GM12873 (cell line): ENCODE measurements around the gene JARID2.

Experiments
- CTCF ChIP-seq: IDR thresholded peaks from 2 replicates; pipeline ENCODE4 v1.5.1; 2012; ENCODE audit warnings: low read depth, mild to moderate bottlenecking, moderate library complexity, low read length, control low read depth; ENCODE audit not compliant: insufficient read depth; ENCODE audit errors: missing control alignments

Gene JARID2

GRCh38 chr6:15255481-15255880, 9.6 kb downstream of the JARID2 start:
- TF ChIP-seq CTCF: no peak

GRCh38 chr6:15255909-15256395, 10.1 kb downstream of the JARID2 start:
- no peak for TF ChIP-seq CTCF

DNA sequence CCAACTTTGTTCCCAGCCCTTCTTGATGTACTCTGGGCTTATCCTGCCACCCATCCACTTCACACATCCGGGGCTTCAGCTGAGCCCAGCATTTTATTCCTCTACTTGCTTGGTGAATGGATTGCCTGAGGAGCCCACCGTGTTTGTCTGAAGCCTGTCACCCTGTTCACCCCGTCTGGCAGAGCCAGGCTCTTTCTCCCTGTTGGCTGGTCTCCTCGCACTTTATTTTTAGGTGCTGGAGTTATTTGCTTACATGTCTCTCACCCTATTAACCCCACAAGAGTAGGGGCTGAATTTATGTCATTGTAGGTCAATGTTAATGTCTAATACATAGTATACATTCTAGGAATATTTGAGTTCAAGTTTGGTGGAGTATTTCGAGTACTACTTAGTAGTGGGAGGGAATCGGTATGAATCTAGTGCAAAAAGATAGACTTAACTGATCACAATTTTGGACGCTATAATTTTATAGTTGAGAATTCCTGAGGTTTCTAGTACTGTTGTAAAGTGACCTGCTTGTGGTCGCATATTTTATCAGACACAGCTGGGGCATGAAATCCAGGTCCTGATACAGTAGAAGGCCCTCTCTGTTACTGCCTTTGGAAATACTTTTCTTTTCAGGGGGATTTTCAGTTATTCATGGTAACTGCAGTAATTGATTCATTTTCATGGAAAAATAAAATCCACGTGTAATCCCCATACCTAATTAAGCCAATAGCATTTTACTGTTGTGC, 10.8 kb downstream of the JARID2 start:
- no peak for TF ChIP-seq CTCF

DNA sequence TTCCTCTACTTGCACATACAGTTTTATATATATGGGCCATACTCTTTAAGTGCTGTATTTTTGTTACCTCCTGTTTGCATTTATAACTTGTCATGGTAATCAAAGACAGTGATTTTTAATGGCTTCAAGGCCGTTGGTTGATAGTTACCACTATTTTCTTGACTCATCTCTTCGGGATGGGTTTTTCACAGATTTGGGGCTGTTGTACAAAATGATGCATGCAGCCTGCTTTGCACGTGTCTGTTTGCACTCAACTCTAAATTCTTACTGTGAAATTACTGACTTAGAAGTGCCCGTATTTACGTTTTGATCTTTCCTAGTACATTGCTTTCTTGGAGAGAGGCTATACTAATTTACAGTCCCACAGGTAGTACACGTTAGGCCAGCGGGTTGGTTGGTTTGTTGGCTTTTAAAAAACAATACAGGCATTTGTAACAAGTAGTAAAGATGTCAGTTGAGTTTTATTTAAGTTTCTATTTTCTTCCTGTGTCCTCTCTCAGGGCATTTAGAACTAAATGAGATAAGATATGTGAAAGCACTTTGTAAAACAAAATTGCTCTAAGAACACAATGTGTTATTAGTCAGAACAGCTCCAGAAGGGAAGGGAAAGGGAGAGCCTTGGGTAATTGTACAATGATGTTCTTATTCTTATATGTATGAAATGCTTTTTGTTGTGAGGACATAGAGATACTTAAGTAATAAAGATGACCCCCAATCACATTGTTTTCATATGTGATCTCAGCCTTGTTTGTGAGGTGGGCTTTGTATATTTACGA, 11.7 kb downstream of the JARID2 start:
- no peak for TF ChIP-seq CTCF

DNA sequence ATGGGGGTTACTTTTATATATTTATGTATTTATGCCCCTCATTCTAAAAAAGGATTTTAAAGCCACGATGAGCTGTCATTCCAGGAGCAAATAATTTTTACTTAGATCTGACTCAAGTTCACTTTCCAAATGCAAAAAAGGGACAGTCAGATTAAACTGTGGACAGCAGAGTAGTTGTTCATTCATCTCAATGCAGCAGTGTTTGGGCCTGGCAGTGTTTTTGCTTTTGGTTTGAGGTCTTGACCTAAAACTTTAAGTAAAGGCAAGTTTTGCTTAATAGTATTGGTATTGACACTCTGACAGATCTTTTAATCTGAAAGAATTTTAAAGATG, 13.9 kb downstream of the JARID2 start:
- TF ChIP-seq CTCF: no peak

GRCh38 chr6:15260099-15260821, 14.4 kb downstream of the JARID2 start:
- TF ChIP-seq CTCF: no peak

DNA sequence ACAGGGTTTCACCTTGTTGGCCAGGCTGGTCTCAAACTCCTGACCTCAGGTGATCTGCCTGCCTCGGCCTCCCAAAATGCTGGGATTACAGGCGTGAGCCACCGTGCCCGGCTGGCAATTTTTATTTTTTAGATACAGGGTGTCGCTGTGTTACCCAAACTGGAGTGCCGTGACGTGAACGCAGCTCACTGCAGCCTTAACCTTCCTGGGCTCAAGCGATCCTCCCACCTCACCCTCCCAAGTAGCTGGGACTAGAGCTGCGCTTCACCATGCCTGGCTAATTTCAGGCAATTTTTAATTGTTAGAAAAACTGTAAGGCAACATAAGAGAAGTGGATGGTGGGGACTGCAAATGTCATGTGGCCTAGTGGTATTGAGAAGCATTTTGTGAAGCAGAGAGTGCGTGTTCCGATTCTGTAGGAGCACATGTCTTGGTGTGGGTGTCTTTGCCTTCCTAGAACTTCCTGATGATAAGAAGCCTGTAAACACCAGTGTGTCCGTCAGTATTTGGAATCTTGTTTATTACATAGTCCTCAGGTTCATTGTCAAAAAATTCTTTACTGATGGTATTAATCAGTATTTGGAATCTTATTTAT, 18.0 kb downstream of the JARID2 start:
- TF ChIP-seq CTCF: no peak
